Right renal cortex interstitium (tissue), 3 donors: ENCODE measurements around the gene ANKRD36. TPM values are rescaled to one million over a fixed set of nuclear protein-coding genes. Genes with fewer than 3 reads are reported as not detected.
"Not testable (repeated sequence)": the region's sequence is repeated elsewhere in the genome, so short reads cannot be mapped to it uniquely, and the experiment has no call there.

Experiments
- DNase-seq, 3 donors: peaks; one replicate each; pipeline ENCODE4 v3.0.0-alpha.2; 2013; ENCODE audit warnings: low read depth in 3 of 3, low spot score in 2 of 3
- polyA plus RNA-seq, 3 donors: library from polyadenylated mRNA; unstranded; fragments of 120-200 nt; gene quantifications; one replicate each; pipeline ENCODE4 v1.2.1, GENCODE V29; 2013; ENCODE audit not compliant: insufficient read length in 3 of 3

The ANKRD36 gene
- 10 to 100 TPM; 14.1 to 16.8 (median 16.7) TPM for polyA plus RNA-seq

DNA sequence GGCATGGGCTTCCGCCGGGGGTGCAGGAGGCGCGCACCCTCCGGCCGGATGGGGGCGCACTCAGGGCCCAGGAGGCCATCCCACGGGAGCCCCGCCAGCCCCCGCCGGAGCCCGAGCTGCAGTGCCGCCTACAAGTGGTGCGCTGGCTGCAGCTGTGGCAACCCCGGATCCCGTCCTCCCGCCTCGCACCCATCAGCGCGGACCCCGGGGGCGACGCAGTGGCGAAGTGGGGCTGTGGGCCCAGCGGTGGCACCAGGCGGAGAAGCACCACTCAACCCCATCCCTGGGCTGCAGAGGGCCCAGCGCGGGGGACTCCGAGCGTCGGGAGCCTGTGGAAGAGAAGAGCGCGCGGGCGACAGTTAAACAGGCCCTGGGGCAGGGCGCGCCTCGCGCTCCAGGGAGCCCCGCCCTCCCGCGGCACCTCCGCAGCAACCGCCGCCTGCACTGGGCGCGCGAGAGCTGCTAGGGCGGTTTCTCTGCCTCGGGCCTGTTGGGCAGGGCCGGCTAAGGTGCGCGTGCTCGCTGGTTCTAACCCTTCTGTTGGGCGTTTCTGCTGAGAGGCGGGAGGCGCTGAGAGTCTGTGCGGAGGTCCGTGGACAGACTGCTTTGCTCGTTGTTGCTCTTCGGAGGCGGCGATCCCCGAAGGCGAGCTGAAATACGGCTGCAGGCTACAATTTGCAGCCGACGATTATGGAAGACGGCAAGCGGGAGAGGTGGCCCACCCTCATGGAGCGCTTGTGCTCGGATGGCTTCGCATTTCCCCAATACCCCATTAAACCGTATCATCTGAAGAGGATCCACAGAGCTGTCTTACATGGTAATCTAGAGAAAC lies at the start of gene ANKRD36:
TSS of gene ANKRD36 (plus strand) at position 104 of the 832 bp plus-strand sequence. CDS start at position 691, 587 bp downstream.
- peak; percentile 33 to 68 (median 42) for DNase-seq

DNA sequence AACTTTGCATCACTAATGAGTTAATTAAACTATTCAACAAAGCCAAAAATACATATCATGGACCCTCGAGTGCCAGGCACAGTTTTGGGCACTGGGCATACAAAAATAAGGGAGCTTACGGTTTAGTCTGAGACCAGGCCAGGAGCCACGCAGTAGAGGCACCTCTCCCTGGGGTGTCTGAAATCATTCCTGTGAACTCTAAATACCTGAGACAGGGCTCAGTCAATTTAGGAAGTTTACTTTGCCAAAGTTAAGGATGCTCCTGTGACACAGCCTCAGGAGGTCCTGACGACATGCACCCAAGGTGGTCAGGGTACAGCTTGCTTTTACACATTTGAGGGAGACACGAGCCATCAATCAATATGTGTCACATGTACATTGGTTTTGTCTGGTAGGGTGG lies 46.9 kb upstream of the ANKRD36 start:
- DNase-seq, result not testable (repeated sequence)

DNA sequence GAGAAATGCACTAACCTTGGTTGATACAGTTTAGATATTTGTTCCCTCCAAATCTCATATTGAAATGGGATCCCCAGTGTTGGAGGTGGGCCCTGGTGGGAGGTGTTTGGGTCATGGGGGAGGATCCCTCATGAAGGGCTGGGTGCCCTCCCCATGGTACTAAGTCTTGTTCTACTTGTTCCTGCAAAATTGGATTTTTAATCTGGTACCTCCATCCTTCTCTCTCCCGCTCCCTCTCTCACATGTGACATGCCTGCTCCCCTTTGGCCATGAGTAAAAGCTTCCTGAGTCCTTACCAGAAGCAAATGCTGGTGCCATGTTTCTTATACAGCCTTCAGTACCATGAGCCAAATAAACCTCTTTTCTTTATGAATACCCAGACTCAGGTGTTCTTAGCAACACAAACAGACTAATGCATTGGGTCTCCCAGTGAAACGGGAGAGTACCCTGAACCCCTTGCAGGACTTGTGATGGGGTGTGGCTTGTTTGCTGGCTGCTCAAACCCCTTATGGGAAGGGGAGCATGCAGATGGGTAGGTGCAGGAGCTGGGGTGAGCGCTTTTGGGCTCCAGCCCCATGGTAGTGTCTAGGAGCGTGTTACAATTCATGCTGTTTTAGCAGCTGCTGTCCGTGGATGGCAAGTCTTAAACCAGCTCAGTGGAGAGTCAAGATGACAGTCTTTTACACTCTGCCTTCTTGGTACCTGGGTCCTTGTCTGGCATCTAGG lies 45.5 kb upstream of the ANKRD36 start:
- DNase-seq, result no peak

DNA sequence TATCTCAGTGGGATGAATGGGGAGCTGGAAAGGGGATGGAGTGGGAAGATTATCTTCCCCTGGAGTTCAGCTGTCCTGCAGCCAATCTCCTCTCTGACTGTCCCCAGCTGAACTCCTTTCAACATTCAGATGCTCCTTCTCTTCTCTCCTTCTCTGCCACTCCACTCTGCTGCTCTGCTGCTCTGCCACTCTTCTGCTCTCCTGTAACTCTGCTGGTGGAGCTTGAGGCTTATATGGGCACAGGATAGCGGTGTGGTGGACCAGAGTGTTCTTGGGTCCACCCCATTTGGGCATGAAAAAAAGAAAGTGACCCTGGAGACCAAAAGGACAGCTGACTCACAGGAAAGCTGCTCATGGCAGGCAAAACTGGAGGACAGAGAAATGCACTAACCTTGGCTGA lies 44.9 kb upstream of the ANKRD36 start:
- DNase-seq, result no peak

DNA sequence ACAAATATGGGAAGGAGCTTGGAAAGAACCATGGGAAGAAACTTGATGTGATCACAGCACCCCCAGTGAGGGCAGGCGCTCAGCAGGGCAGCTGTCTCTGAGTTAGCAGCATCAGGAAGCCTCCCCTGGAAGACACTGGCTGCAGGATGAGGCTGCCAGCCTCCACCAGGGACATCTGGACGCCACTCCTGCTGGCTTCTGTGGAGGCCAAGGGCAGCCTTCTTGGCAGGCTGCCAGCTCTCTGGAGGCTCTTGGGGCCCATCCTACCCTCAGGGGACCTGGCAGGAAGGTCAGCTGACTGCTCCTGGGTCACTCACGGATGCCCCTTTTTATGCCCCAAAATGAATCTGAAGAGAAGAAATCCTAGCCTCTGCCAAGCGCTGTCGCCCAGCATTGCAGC lies 44.2 kb upstream of the ANKRD36 start:
- DNase-seq, result not testable (repeated sequence)

DNA sequence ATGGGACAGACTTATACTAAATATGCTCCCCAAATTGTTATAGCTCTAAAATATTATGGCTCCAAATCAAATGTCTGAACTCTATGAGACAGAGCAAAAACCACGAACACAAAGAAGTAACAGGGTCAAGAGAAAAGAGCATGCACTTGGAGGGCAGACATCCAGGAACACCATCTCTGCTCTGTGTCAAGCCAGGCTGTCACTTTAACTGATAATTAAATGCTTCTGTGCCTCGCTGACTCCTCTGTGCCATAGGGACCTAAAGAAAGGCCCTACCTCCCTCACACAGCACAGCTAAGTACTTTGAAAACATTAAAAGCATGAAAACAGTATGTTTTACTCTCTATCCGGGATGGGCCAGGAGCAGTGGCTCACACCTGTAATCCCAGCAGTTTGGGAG lies 42.0 kb upstream of the ANKRD36 start:
- not testable (repeated sequence) for DNase-seq

DNA sequence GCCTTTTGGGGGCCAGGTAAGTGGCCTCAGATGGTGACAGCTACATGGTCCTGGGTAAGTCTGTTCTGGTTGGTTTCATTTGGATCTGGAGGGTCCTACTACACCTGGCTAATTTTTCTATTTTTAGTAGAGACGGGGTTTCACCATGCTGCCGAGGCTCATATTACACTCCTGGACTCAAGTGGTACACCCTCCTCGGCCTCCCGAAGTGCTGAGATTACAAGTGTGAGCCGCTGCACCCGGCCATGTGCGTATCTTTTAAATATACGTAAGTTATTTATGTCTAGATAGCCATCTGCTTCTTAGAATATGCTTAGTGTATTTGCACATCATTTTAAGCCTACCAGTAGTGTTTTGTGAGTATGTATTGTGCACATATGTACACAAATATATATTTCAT lies 35.7 kb upstream of the ANKRD36 start:
- not testable (repeated sequence) for DNase-seq

DNA sequence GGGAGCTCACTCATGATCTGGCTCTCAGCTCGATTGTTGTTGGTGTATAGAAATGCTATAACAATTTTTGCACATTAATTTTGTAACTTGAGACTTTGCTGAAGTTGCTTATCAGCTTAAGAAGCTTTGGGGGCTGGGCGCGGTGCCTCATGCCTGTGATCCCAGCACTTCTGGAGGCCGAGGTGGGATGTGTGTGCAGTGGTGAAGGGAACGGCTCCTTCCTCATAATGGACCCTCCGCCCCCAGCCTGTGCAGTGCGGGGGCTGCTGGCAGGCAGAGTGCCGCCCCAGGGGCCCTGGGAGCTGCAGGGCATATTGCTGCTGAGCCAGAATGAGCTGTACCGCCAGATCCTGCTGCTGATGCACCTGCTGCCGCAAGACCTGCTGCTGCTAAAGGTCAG lies 32.1 kb upstream of the ANKRD36 start:
- DNase-seq, result not testable (repeated sequence)

DNA sequence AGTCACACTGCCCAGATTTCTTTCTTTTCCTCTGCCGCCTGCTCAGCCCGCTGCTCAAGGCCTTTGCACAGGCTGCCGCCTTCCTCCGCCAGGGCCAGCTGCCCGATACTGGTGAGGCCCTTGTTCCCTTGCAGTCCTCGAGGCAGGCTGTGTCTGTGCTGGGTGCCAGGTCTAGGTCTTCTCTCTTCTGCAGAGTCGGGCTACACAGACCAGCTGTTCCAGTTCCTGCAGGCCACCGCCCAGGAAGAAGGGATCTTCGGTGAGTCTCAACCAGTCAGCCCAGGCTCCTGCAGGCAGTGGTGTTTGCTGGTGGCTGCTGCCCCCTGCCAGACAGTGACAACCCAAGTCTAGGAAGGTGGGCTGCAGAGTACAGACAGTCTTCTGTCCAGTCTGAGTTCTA lies 30.7 kb upstream of the ANKRD36 start:
- not testable (repeated sequence) for DNase-seq

DNA sequence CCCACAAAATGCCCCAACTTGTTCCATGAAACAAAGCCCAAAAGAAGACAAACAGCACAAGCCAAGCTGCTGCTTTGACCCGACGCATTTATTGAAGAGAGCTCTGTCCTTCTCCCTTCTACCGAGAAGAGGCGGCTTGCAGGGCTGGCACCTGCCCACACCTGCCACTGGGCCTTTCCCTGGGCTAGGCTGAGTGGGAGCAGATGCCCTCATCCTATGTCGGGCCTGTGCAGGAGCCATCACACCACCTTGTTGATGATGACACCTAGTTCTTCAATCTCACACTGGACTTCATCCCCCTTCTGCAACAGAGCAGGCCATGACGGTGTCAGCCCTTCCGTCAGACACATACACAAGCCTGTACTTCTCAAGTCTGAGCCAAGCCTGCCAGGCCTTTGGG lies 29.4 kb upstream of the ANKRD36 start:
- DNase-seq, result not testable (repeated sequence)

DNA sequence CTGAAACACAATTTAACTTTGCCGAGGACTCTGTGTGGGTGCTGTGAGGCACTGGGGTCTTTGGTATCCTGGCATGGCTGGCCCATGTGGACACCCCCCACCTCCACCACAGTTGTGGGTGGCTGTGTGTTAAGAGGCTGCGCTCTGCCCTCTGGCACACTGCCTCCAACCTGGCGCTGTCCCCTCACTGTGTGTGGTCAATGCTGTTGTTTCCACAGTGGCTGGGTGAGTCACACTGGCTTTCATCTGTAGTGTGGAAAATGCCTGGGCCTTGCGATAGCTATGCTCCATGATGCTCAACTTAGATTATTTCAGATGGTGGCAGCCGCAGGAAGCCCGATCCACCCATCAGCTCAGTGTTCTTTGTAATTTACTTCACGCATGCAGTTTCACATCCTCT lies 27.9 kb upstream of the ANKRD36 start:
- not testable (repeated sequence) for DNase-seq

DNA sequence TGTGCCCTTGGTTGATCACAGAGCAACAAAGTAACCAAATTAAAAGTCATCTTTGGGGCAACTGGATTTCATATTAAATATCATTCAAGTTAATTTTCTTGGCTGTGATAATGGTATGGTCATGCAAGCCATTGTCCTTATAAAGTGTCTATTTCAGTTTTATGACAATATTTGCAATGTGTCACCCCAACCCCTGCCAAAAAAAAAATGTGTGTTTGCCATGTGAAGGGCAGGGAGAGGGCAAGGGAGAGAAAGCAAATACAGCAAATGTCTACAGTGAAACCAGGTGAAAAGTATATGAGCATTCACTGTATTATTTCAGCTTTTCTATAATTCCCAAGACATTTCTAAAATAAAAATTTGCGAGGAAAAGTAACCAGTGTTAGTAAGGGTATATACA lies 24.2 kb upstream of the ANKRD36 start:
- not testable (repeated sequence) for DNase-seq

DNA sequence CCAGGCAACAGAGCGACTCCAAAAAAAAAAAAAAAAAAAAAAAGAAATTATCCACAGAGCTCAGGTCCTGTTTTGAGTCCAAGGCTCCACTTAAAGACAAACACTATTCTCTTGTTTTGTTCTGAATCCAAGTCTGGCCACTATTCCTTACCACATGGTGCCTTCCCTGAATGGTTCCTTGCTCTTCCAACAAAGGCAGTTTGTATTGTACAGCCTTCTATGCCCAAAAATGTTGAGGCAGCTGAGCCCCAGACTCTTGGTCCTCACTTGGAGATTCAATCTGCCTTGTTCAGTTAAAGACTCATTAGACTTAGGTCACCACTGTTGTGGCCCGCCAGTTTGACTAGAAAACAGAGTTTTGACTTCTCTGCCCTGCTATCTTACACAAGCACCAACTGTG lies 20.0 kb upstream of the ANKRD36 start:
- not testable (repeated sequence) for DNase-seq

DNA sequence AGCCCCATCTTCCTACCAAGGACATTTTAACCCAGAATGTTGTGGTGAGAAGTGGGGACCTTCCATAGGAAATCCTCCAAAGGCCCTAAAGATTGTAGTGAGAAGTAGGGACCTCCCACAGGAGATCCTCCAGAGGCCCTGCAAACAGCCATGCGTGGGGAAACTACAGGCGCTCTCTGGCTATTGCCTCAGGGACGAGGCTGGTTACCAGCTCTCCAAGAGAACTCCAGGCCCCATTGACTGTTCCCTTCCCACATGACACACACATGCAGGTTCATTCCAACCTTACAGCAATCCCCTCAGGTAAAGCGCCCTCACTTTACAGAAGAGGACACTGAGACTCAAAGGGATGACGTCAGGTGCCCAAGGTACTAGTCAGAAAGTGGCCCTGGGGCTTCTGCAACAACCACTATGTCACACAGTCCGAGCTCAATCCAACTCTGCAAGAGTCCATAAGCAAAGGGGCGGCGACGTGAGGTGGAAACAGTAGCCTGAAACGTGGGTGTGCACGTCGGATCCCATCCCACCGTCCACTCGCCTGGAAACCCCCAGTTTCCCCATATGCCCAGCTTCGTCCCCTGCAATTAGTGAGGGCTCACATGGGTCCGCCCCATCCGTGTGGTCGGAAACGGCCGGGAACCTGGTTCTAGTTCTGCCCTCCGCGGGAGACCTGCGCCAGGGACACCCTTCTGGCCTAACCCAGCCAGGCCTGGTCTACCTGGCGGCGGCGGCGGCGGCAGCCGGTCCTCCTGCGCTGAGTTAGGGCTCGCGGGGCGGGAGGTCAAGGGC lies 18.8 kb upstream of the ANKRD36 start:
- DNase-seq, result peak in 1 of 3 donors; percentile 0

DNA sequence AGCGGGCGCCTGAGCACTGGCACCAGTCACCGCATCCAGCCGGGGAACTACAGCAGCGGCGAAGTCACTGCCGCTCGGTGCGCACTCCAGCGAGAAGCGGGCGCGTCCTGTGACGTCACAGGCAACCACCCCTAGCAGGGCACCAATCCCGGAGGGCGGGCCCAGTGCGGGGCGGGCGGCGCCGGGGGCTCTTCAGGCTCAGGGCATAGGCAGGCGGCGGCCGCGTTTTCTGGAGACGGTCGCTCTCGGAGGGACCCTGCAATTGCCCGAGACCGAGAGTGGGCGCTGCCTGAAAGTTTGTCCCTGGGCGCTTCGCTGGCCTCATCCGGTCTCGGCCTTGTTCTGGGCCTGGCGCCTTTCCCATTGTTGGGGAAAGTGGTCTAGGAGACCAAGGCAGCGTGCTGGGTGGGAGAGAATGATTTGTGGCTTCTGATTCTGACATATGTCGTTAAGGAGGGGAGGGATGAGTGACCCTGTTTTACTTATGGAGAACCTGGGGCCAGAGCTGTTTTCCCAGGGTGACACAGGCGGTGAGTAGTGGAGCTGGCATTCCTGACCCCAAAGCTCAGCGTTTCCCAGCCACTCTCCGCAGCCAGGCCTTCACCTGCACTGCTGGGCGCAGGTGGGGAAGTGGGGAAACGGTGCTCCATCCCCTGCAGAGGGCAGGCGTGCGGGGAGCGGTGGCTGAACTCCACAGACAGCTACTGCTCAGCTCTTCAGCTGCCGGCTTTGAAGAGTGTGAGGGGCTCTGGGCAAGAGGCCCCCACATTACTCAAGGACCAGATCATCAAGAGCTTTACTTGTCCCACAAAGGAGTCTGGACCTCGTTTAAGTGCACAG lies 18.0 kb upstream of the ANKRD36 start, which contains the start of gene FAHD2B:
TSS of gene FAHD2B (minus strand) at position 111 of the 840 bp plus-strand sequence. CDS start 3,176 bp downstream, outside the sequence.
- DNase-seq, result peak; percentile 27 to 50 (median 47)

DNA sequence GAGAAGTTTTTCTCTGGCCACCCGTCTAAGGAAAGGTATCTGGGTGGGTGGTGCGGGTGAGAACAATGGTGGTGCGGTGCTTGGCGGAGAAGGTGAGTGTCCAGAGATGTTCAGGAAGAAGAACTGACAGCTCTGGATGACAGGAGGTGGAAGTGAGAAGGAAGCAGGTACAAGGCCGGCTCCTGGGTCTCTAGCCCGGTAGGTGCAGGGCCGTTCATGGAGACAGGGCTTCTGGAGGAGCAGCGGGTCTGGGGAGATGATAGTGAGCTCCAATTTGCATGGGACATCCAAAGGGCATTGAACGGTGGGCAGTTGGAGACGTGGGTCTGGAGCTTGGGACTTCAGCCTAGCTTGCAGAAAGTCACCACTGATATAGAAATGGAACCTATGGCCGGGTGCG lies 17.3 kb upstream of the ANKRD36 start:
- no peak for DNase-seq

DNA sequence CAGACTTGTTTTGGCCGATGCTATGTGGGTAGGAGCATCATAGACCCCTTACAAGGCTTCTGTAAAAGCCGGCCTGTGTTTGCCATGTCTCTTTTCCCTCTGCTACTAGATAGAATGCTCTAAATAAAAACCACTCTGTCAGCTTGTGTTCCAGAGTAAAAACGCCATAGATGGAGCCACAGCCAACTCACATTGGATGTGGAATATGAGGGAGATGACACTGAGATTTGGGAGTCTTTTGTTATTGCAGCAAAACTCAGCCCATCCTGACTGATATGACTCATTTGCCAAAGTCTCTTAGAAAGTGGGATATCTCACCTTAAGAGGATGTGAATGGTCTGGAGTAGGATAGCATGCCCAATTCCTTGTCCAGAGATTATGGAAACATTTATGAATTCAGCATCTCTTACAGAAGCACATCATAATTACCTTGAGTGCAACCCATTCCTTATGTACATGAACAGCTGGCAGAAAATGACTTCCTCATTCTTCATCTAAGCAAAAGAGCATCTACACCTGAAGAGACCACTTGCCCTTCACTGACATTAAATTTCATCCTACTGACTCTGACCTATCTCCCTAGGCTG lies 14.1 kb upstream of the ANKRD36 start:
- not testable (repeated sequence) for DNase-seq

DNA sequence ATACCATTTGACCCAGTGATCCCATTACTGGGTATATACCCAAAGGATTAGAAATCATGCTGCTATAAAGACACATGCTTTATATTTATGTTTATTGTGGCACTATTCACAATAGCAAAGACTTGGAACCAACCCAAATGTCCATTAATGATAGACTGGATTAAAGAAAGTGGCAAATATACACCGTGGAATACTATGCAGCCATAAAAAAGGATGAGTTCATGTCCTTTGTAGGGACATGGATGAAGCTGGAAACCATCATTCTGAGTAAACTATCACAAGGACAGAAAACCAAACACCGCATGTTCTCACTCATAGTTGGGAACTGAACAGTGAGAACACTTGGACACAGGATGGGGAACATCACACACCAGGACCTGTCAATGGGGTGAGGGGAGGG lies 6.1 kb upstream of the ANKRD36 start:
- not testable (repeated sequence) for DNase-seq

DNA sequence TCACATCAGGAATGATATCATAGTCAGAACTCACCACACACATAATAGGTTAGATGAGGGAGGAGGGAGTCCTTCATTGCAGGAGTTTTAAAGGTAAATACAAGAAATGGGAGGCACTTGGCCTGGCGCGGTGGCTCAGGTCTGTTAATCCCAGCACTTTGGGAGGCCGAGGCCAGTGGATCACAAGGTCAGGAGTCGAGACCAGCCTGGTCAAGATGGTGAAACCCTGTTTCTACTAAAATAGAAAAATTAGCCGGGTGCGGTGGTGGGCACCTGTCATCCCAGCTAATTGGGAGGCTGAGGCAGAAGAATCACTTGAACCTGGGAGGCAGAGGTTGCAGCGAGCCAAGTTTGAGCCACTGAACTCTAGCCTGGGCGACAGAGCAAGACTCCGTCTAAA lies 1.7 kb upstream of the ANKRD36 start:
- not testable (repeated sequence) for DNase-seq
